Measurements from ENCODE around the gene GPR35.

DNA sequence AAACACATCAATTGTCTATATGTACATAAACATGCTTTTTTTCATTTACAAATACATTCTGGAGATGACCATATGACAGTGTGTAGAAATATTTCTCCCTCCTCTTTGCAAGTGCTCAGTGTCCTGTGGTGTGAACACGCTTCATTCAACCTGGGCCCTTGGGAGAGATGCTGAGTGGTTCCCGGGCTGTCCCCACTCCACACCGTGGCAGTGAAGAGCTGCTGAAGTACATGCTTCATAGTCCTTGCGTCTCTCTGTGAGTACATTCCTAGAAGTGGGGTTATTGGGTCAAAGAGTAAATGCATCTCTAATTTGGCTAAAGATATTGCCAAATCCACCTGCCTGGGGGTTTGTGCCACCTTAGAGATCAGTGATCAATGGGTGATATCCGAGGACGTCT is 6.5 kb upstream of the GPR35 start:
- no peak for TF ChIP-seq JUN (IDR thresholded peaks at IDR 0.05; ENCODE audit: borderline replicate concordance, insufficient read depth, insufficient read length, low read depth)
- TF ChIP-seq, protein P1, sequence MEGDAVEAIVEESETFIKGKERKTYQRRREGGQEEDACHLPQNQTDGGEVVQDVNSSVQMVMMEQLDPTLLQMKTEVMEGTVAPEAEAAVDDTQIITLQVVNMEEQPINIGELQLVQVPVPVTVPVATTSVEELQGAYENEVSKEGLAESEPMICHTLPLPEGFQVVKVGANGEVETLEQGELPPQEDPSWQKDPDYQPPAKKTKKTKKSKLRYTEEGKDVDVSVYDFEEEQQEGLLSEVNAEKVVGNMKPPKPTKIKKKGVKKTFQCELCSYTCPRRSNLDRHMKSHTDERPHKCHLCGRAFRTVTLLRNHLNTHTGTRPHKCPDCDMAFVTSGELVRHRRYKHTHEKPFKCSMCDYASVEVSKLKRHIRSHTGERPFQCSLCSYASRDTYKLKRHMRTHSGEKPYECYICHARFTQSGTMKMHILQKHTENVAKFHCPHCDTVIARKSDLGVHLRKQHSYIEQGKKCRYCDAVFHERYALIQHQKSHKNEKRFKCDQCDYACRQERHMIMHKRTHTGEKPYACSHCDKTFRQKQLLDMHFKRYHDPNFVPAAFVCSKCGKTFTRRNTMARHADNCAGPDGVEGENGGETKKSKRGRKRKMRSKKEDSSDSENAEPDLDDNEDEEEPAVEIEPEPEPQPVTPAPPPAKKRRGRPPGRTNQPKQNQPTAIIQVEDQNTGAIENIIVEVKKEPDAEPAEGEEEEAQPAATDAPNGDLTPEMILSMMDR (IDR thresholded peaks at IDR 0.05; ENCODE audit: extremely low read depth in 1 of 2, insufficient read depth in 1 of 2, low read depth in 1 of 2, low read length in 2 of 2) = no peak
- no peak for TF ChIP-seq POLR2AphosphoS5 (IDR thresholded peaks at IDR 0.05; ENCODE audit: insufficient read depth, low read depth, low read length)
- TF ChIP-seq EZH2 (IDR thresholded peaks at IDR 0.05; ENCODE audit: borderline replicate concordance, low read depth, low read length, severe bottlenecking) = no peak
- TF ChIP-seq, protein P2, sequence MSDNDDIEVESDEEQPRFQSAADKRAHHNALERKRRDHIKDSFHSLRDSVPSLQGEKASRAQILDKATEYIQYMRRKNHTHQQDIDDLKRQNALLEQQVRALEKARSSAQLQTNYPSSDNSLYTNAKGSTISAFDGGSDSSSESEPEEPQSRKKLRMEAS (IDR thresholded peaks at IDR 0.05; ENCODE audit: insufficient read depth, insufficient read length) = no peak

Data from endothelial cell of umbilical vein (primary cell).